Measurements from ENCODE around the gene MEIS1.

- TF ChIP-seq CTCF (IDR thresholded peaks at IDR 0.05) (no peak), EZH2 (IDR thresholded peaks at IDR 0.05; ENCODE audit: borderline replicate concordance, insufficient read depth, low read depth, low read length, poor library complexity, severe bottlenecking) (no peak)
These were observed 18.0 kb downstream of the MEIS1 start for GRCh38 chr2:66452917-66453316.

All from B cell (primary cell).